Stomach smooth muscle (tissue), 2 donors: ENCODE measurements around the gene TMEM200C.
A peak's percentile ranks its signal among the peaks of the same experiment; 100 is the strongest.

Source experiments
- H3K27ac ChIP-seq: one replicate; pipeline ENCODE4 v1.7.0; 2013; ENCODE audit warnings: mild to moderate bottlenecking, low read length, inconsistent platforms
- H3K27me3 ChIP-seq, 2 donors: one replicate each; pipeline ENCODE4 v1.7.0; 2013; ENCODE audit warnings: low read length in 2 of 2; ENCODE audit not compliant: insufficient read depth in 2 of 2, control insufficient read depth in 1 of 2
- H3K36me3 ChIP-seq, 2 donors: one replicate each; pipeline ENCODE4 v1.7.0; 2013; ENCODE audit warnings: low read length in 2 of 2; ENCODE audit not compliant: control insufficient read depth in 2 of 2, insufficient read depth in 2 of 2
- H3K4me1 ChIP-seq: one replicate; pipeline ENCODE4 v1.7.0; 2013; ENCODE audit warnings: low read length; ENCODE audit not compliant: control insufficient read depth, insufficient read depth
- H3K4me3 ChIP-seq, 2 donors: one replicate each; pipeline ENCODE4 v1.7.0; 2013; ENCODE audit warnings: low read length in 2 of 2
- H3K9ac ChIP-seq, 2 donors: one replicate each; pipeline ENCODE4 v1.7.0; 2013; ENCODE audit warnings: low read length in 2 of 2, mild to moderate bottlenecking in 1 of 2
- H3K9me3 ChIP-seq, 2 donors: one replicate each; pipeline ENCODE4 v1.7.0; 2013; ENCODE audit warnings: low read length in 2 of 2; ENCODE audit not compliant: control insufficient read depth in 2 of 2
- donor health status: healthy.
- donor health status: Pancreatic carcinoma.

TMEM200C gene

GRCh38 chr18:5895299-5895875 lies at the start of gene TMEM200C:
TSS of gene TMEM200C (minus strand) at chr18:5895522. CDS start at chr18:5892063, 3,459 bp downstream.
- H3K27ac ChIP-seq, result no peak within 1 kb of the TSS
- H3K4me3 ChIP-seq, result peak within 1 kb of the TSS; percentile 48 to 71
- no peaks in the 10 kb centered on the region for H3K9me3 ChIP-seq
- H3K27me3 ChIP-seq, result peaks cover 28 to 64% of the 10 kb centered on the region in 2 donors
- no peaks in the 10 kb centered on the region for H3K36me3 ChIP-seq
- peaks cover 30% of the 10 kb centered on the region for H3K4me1 ChIP-seq
- H3K9ac ChIP-seq, result peak within 1 kb of the TSS; percentile 31 to 36

- Histone ChIP-seq H3K27ac (no peak overlapping the region), H3K27me3 (peaks cover 0 to 3% of the 10 kb centered on the region in 2 donors), H3K9me3 (no peaks in the 10 kb centered on the region), H3K36me3 (no peaks in the 10 kb centered on the region), H3K9ac (no peak overlapping the region), H3K4me1 (no peaks in the 10 kb centered on the region), H3K4me3 (no peak overlapping the region)
Measured at GRCh38 chr18:5944448-5944847, 49.1 kb upstream of the TMEM200C start.

- Histone ChIP-seq H3K27ac (no peak overlapping the region), H3K4me1 (no peaks in the 10 kb centered on the region), H3K36me3 (no peaks in the 10 kb centered on the region), H3K9ac (no peak overlapping the region), H3K27me3 (peaks cover 0 to 3% of the 10 kb centered on the region in 2 donors), H3K9me3 (no peaks in the 10 kb centered on the region), H3K4me3 (no peak overlapping the region)
Measured at GRCh38 chr18:5943514-5943913, 48.2 kb upstream of the TMEM200C start.

GRCh38 chr18:5942591-5942990 lies 47.3 kb upstream of the TMEM200C start:
- Histone ChIP-seq H3K4me3 (no peak overlapping the region), H3K9me3 (no peaks in the 10 kb centered on the region), H3K27ac (no peak overlapping the region), H3K9ac (no peak overlapping the region), H3K27me3 (peaks cover 0 to 3% of the 10 kb centered on the region in 2 donors), H3K36me3 (no peaks in the 10 kb centered on the region), H3K4me1 (no peaks in the 10 kb centered on the region)

GRCh38 chr18:5941890-5942289 lies 46.6 kb upstream of the TMEM200C start:
- no peak overlapping the region for H3K9ac ChIP-seq
- H3K9me3 ChIP-seq, result no peaks in the 10 kb centered on the region
- no peak overlapping the region for H3K4me3 ChIP-seq
- H3K27ac ChIP-seq, result no peak overlapping the region
- H3K27me3 ChIP-seq, result peaks cover 0 to 3% of the 10 kb centered on the region in 2 donors
- no peaks in the 10 kb centered on the region for H3K36me3 ChIP-seq
- H3K4me1 ChIP-seq, result no peaks in the 10 kb centered on the region

GRCh38 chr18:5939801-5940667 lies 44.7 kb upstream of the TMEM200C start:
- Histone ChIP-seq H3K27me3 (peaks cover 0 to 3% of the 10 kb centered on the region in 2 donors), H3K4me3 (no peak overlapping the region), H3K9me3 (no peaks in the 10 kb centered on the region), H3K36me3 (no peaks in the 10 kb centered on the region), H3K27ac (no peak overlapping the region), H3K9ac (no peak overlapping the region), H3K4me1 (no peaks in the 10 kb centered on the region)

- Histone ChIP-seq H3K27me3 (no peaks in the 10 kb centered on the region), H3K27ac (no peak overlapping the region), H3K36me3 (no peaks in the 10 kb centered on the region), H3K9me3 (no peaks in the 10 kb centered on the region), H3K4me1 (no peaks in the 10 kb centered on the region), H3K9ac (no peak overlapping the region), H3K4me3 (no peak overlapping the region)
Measured at GRCh38 chr18:5937795-5938194, 42.5 kb upstream of the TMEM200C start.

- no peaks in the 10 kb centered on the region for H3K4me1 ChIP-seq
- H3K36me3 ChIP-seq, result no peaks in the 10 kb centered on the region
- no peaks in the 10 kb centered on the region for H3K9me3 ChIP-seq
- no peak overlapping the region for H3K9ac ChIP-seq
- H3K27me3 ChIP-seq, result no peaks in the 10 kb centered on the region
- H3K27ac ChIP-seq, result no peak overlapping the region
- no peak overlapping the region for H3K4me3 ChIP-seq
Measured at GRCh38 chr18:5937121-5937520, 41.8 kb upstream of the TMEM200C start.

- no peaks in the 10 kb centered on the region for H3K4me1 ChIP-seq
- H3K4me3 ChIP-seq, result no peak overlapping the region
Measured at GRCh38 chr18:5930789-5931188, 35.5 kb upstream of the TMEM200C start.

GRCh38 chr18:5918205-5918858 lies 23.0 kb upstream of the TMEM200C start:
- Histone ChIP-seq H3K9ac (no peak overlapping the region), H3K27me3 (peaks cover 0 to 5% of the 10 kb centered on the region in 2 donors), H3K4me3 (no peak overlapping the region), H3K4me1 (no peaks in the 10 kb centered on the region), H3K9me3 (no peaks in the 10 kb centered on the region), H3K27ac (no peak overlapping the region), H3K36me3 (no peaks in the 10 kb centered on the region)

More at GRCh38 chr18:5930789-5931188, 35.5 kb upstream of the TMEM200C start:
- Histone ChIP-seq H3K36me3 (no peaks in the 10 kb centered on the region), H3K9me3 (peaks cover 5 to 7% of the 10 kb centered on the region in 2 donors), H3K9ac (no peak overlapping the region), H3K27me3 (no peaks in the 10 kb centered on the region), H3K27ac (no peak overlapping the region)
